Measurements from ENCODE around the gene DAAM2. TPM values are rescaled to one million over a fixed set of nuclear protein-coding genes. Genes with fewer than 3 reads are reported as not detected.

Gene DAAM2
- polyA plus RNA-seq, 3 donors: 24.2 to 30.9 (median 30.6) TPM

DNA sequence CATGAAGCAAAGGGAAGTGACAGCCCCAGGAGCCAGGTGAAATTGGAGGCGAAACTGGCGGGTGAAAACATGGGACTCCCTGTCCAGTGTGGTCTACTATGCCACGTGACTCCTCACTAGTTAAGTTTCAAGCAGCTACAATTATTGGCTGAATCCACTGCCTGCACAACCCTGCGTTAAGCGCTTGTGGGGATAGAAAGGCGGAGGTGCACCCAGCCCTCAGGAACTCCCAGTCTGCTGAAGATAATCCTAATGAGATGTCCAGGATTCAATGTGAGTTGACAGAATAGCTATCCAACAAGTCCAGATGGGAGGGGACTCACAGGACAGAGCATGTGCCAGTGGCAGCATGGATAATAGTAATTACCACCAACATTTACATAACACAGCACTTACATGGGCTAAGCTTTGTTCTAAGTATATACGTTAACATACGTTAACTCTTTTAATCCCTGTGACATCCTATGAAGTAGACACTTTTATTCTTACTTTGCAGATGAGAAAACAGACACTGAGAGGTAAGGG is 140.3 kb downstream of the DAAM2 start:
- no peak for DNase-seq (ENCODE audit: extremely low read depth in 1 of 11, low read depth in 9 of 11, low spot score in 4 of 11)

DNA sequence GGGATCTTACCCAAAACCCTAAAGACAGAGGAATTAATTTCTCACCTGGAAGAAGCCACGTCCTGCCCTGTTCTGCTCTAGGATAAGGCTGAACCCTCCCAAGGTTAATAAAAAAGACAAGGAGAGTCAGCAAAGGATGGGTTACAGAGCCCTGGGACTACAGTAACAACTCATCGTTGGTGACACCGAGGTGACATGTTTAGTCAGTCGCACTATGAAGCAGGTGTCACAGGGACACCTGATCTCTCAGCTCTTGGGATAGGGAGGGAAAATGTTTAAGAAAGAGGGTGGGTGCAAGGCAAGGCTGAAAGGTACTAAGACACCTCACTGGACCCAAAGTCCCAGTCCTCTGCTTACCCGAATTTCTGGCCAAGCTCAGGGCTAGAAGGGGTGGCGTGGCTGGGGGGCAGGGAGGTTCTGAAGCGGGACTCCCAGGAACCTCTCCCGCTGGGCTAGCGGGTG is 141.5 kb downstream of the DAAM2 start:
- DNase-seq (ENCODE audit: extremely low read depth in 1 of 11, low read depth in 9 of 11, low spot score in 4 of 11): no peak

DNA sequence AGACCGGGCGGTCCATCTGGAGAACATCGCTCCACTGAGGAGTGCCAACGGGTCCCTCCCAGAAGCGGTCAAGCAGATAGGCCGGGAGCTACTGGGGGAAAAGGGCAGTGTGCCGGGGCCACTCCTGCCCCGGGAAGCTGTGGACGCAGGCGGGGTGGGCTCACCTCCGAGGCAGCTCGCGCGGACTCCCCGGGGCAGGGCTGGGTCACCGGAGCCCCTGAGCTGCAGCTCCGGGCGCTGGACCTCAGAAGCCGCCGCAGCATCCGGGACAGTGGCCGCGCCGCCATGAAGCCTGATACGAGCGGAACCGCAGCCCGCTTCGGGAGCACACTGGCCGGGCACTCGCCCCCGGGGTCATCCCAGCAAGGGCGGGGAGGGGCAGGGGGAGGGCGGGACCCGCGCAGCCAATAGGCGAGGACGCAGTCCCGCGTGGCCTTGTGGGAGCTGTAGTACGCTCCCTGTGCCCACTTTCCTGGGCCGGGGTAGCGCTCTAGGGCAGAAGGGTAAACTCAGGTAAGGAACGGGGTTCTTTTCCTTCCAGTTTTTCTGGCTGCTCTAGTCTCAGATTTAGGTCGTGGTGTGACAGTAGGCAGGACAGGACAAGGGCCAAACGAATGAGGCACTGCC is 142.1 kb downstream of the DAAM2 start, which contains the start of gene MOCS1:
Gene MOCS1 (minus strand): TSS at position 332 of the 627 bp plus-strand sequence. CDS start 45 bp downstream, at position 287.
- peak in 9 of 11 donors; percentile 27 to 62 (median 43) for DNase-seq (ENCODE audit: extremely low read depth in 1 of 11, low read depth in 9 of 11, low spot score in 4 of 11)

DNA sequence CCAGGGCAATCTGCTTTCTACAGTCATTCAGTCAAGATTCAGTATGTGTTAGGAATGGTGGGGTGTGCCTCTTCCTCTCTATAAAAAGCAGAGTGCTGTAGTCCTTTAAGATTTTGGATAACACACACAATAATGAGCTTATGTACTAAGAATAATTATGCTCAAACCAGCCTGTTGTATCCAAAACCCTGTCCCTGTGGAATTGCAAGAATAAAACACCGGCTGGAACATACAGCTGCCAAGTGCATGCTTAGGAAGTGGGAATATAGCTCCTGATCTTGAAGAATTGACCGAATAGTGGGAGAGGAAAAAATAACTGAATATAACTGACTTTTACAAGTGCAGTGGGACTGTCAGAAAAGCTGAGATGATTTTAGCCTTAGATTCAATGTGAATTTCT is 143.1 kb downstream of the DAAM2 start:
- no peak for DNase-seq (ENCODE audit: extremely low read depth in 1 of 11, low read depth in 9 of 11, low spot score in 4 of 11)

DNA sequence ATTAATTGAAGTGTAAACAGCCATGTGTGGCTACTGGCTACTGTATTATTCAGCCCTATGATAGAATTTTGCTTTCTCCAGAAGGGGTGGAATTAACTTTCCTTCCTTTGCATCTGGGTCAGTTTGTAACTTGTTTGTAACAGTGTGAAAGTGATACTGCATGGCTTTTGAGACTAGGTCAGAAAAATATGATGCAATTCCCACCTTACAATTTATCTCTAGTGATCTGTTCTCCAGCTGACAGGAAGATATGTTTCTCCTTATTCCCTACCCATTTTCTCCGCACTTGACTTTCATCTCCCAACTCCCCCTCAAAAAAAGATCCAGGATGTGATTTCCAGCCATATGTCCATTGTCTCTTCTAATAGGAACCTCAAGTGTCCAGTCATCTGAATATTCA is 144.7 kb downstream of the DAAM2 start:
- no peak for DNase-seq (ENCODE audit: extremely low read depth in 1 of 11, low read depth in 9 of 11, low spot score in 4 of 11)

DNA sequence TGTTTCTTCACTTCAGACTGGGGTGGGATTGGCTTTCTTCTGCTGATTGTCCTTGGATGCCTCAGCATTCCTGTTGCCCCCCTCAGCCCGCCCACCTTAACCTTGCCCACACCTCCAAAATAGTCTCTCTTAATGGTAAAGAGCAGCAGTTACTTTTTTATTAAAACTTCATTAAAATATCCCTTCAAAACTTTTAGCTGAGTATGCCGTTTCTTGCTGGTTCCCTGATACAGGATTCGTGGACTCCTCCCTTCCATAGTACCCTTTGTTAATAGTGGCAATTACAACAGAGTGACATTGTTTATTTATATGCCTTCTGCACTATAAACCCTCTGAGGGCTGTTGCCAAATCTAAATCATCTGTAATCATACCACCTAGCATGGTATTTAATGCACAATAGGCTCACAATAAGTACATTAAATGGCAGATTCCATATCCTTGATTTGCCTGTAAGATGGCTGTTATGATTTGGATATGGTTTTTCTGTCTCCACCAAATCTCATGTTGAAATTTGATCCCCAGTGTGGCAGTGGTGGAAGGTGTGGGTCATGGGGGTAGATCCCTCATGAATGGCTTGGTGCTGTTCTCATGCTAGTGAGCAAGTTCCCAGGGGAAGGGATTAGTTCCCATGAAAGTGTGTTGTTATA is 145.6 kb downstream of the DAAM2 start:
- no peak for DNase-seq (ENCODE audit: extremely low read depth in 1 of 11, low read depth in 9 of 11, low spot score in 4 of 11)

DNA sequence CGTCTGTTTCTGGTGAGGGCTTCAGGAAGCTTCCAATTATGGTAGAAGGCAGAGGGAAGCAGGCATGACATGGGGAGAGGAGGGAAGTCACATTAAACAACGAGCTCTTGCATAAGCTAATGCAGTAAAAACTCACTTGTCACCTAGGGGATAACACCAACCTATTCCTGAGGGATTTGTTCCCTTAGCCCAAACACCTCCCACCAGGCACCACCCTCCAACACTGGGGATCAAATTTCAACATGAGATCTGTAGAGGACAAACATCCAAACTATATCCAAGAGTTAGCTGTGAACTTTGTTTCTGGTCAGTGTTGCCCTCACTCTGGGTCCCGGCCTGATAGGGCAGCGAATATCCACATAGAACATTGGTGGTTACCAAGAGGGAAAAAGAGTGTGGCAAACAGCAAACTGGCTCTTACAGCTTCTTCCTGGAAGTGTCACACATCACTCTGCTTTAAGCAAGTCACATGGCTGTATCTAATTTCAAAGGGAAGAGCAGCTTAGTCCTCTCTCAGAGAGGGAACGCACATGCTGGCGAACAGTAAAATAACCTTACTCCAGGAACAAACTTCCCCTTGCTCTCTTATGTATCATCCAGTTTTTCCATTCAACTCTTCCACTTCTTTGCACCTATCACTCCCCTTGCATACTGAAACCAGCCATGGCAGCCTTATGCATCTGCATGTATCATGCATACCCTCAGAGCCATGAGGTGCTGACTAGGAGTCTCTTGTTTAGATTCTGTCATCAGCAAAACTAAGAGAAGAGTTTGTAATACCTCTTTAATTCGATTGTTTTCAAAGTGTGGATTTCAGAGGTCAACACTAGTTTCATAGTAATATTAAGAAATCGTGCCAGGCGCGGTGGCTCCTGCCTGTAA is 146.8 kb downstream of the DAAM2 start:
- peak in 2 of 11 donors; percentile 18 to 22 for DNase-seq (ENCODE audit: extremely low read depth in 1 of 11, low read depth in 9 of 11, low spot score in 4 of 11)

DNA sequence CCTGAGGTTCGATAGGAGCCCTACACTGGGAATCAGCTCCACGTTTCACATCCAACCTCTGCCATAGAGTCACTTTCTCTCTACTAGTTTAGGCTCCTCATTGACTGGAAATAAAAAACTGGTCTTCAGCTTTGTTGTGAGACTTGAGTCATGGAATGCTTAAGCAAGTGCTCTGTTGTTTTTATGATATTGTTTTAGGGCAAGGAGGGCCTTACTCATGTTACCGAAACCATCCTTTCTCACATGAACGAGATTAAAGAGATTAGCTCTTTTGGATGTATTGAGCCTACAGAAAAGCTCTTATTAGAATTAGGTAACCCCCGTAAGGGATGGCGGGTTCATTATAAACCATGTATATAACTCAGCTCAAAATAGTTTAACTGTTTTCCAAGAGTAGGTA is 149.0 kb downstream of the DAAM2 start:
- DNase-seq (ENCODE audit: extremely low read depth in 1 of 11, low read depth in 9 of 11, low spot score in 4 of 11): no peak

DNA sequence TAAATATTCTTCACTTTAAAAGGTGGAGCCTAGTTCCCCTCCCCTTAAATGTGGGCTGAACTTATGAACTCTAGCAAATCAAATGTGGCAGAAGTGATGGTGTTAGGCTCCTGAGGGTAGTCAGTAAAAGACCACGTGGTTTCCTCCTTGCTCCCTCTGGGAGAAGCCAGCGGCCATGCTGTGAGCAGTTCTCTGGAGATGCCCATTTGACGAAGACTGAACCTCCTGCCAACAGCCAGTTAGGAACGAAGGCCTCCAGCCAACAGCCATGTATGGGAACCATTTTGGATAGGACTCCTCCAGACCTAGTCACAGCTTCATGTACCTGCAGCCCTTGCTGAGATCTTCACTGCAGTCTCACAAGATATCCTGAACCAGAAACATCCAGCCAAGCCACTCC is 149.6 kb downstream of the DAAM2 start:
- no peak for DNase-seq (ENCODE audit: extremely low read depth in 1 of 11, low read depth in 9 of 11, low spot score in 4 of 11)

DNA sequence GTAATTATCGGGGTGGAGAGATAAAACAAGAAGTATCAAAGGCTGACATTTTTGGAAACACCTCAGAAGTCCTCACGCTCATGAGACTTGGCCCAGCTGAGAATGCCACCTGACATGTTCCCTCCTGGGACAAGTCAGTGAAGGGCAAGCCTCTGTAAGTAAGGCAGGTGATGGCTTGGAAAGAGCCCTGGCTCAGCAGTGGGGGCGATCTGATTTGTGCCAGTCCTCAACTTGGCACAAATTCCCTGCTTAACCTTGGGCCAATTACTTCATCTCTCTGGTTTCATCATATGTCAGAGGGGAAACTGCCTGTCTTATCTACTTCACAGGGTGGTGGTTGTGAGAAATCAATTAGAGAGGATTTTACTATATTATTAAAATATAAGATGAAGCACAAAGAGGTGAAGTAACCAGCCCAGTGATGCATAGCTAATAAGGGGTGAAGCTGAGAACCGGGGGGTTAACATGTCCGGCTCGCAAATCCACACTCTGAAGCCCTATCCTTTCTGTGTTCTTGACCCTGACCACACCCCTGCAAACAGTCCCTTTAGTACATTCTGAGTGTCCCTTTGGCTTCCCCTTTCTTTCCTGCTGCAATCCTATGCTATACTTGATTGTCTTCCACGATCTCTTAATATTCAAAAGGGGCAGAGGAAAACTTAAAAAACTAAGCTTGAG is 150.9 kb downstream of the DAAM2 start:
- DNase-seq (ENCODE audit: extremely low read depth in 1 of 11, low read depth in 9 of 11, low spot score in 4 of 11): no peak

DNA sequence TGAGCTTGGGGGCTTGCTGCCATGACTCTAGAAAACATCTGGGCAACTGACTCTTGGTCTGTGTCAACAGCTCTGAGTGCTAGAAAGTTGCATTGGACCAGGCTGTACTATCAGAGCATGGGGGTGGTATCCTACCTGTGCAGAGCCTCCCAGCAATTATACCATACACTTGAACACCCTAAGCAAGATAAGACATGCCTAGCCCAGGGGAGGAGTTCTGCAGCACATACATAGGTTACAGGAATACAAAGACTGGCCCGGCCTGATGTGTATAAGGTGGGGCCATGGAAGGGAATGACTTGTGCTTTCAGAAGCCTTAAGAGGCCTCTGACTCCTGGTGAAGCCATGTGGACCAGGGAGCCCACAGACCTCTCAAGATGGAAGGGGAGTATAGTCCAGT is 153.4 kb downstream of the DAAM2 start:
- no peak for DNase-seq (ENCODE audit: extremely low read depth in 1 of 11, low read depth in 9 of 11, low spot score in 4 of 11)

DNA sequence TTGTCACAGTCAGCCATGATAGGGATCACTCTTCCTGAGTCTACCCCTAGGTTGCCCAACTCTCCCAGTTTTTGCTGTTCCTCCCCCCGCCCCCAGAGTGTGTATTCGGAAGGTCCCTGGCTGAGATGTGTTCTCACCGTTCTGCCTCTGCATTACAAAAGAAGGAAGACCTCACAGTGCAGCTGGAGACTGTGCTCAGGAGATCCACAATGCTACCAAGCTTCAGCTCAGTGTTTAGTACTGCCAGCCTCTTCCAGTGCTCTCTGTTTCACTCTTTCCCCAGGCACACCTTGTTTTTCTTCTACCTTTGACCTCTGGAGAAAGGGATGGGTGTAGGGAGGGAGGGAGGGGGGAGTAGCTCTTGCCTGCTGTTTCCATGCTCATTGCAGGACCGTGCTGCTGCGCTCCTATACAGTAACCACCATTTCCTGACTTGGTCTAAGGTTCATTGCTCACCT is 155.5 kb downstream of the DAAM2 start:
- no peak for DNase-seq (ENCODE audit: extremely low read depth in 1 of 11, low read depth in 9 of 11, low spot score in 4 of 11)

DNA sequence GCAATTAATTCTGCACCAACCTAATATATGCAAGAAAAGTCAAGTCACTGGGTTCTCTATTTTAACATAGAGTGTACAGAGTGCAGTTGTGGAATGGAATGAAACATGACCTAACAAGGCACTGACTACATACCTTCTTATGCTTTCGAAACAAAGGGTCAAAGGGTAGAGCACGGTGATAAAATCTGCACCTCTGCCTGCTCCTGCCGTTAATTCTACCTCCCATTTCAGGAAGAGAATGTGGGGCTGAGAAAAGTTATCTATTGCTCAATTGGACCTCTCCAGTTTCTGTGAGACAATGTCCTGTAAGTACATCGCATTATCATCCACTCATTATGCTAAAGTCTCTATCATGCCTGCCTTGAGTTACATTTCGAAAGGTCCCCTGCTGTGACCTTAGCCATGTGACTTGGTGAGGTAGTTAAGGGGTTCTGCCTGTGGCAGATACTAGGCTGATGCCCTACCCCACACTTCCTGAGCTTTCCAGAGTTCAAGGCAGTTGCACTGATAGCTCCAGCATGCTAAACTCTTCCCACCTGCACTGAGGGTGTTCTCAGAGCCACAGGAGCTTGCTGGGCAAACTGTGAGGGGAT is 156.1 kb downstream of the DAAM2 start:
- no peak for DNase-seq (ENCODE audit: extremely low read depth in 1 of 11, low read depth in 9 of 11, low spot score in 4 of 11)

DNA sequence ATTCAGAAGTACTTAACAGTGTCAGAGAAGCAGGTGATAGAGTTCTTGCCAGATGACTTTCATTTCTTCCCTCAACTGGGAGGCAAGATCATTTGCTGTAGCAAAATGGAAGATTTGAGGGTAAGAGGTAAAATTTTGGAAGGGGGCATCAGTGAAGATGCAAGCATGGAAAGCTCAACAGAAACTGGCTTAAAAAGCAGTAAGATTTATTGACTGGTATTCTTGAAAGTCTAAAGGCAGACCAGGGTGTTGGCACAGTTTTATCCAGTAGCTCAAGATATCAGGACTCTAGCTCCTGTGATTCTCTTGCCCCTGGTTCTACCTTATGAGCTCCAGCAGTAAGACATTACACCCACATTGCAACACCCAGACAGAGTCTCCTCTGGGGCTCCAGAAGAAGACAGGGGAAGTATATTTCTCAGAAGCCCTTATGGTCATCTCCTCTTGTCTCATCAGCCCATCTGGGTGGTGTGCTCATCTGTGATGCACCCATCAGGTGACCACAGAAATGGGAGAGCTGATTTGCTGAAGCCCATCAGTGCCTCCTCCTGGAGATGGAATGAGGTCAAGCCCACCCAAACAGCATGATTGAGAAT is 158.0 kb downstream of the DAAM2 start:
- no peak for DNase-seq (ENCODE audit: extremely low read depth in 1 of 11, low read depth in 9 of 11, low spot score in 4 of 11)

DNA sequence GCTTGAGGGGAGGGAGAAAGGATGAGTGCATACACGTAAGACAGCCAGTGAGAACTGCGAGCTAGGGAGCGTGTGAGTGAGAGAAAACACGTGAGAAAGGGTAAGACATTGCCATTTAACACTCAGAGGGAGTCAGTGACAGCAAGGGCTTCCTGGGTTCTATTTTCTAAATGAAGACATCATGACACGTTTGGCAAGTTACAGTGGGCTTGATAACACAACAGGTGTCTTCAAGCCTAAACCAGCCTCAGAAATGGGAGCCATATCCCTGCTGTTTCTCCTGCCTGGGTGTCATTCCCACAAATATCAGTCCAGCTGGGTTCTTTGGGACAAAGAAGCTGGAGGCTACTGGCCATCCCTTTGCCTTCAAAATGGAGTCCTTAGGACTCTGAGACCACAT is 159.0 kb downstream of the DAAM2 start:
- no peak for DNase-seq (ENCODE audit: extremely low read depth in 1 of 11, low read depth in 9 of 11, low spot score in 4 of 11)

DNA sequence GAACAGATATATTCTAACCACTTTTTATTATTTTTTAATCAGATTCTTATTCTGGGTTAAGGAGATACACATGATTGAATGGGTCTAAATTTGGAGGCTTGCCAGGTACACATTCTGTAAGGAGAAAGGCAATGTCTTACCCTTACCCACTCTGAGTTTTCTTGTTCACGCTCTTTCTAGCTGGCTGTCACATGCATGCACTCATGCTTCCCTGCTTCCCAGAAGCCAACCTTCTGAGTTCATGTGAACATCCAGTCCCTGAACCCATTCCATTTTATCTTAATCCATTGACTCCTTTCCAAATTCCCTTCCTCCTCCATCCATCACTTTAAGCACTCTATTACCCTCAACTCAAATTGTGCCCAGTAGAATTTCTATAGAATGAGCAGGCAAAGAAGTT is 159.5 kb downstream of the DAAM2 start:
- DNase-seq (ENCODE audit: extremely low read depth in 1 of 11, low read depth in 9 of 11, low spot score in 4 of 11): no peak

DNA sequence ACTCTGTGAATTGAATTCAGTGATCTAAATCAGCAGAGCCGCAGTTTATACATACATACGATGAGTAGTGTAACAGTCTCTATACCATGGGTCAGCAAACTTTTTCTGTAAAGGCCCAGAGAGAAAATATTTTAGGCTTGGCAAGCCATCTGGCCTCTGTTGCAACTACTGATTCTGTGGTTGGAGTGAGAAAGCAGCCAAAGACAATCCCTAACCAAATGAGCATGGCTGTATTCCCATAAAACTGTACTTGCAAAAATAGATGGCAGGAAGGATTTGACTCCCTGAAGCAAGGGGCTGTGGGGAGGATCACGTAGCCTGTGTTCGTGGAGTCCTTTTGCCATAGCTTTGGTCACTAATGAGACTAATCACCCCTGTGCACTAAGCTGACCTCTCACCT is 160.0 kb downstream of the DAAM2 start:
- DNase-seq (ENCODE audit: extremely low read depth in 1 of 11, low read depth in 9 of 11, low spot score in 4 of 11): no peak

DNA sequence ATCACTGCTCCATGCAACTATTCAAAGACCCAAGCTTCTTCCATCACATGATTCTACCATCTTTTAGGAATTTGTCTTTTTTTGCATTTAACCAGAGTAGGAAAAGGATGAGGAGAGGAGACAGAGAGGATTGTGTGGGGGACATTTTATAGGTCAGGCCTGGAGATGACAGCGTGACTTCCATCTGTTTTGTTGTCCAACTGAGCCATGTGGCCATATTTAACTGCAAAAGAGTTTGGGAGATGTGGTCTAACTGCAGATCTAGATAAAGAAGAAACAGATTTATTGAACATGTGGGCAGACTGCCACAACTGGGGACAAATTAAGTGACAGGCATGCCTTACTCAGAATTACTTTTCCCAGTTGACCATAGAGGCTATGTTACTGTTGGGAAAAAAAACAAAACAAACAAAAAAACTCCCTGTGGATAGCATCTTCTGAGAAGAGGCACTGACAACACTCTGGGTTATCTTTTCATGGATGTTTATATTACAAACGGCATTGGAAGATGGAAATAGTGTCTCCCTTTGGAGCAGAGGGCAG is 161.0 kb downstream of the DAAM2 start:
- no peak for DNase-seq (ENCODE audit: extremely low read depth in 1 of 11, low read depth in 9 of 11, low spot score in 4 of 11)
